Spleen (tissue), 7 donors: ENCODE results near the gene SLC2A3.
"Not testable (repeated sequence)": the region's sequence is repeated elsewhere in the genome, so short reads cannot be mapped to it uniquely, and the experiment has no call there.

Source experiments
- CTCF ChIP-seq, 11 experiments: fragments of 200-600 bp in 7 of 11; fragments of 450-650 bp in 4 of 11; sonication (generic) in 4 of 11; IDR thresholded peaks in 8 of 11; conservative IDR thresholded peaks in 3 of 11; 1 replicate in 7 of 11; 2 replicates in 4 of 11; pipeline versions ENCODE4 v1.4.0 to v1.8.0; 2016 to 2021; ENCODE audit warnings: antibody characterized with exemption in 11 of 11, inconsistent platforms in 4 of 11, mild to moderate bottlenecking in 1 of 11
- POLR2A ChIP-seq, 3 donors: fragments of 450-650 bp; IDR thresholded peaks; one replicate each; pipeline ENCODE4 v1.5.1; 2017; ENCODE audit warnings: antibody characterized with exemption in 3 of 3, mild to moderate bottlenecking in 1 of 3
- donor health status: DM: no; HTN: no; CAD: no; lungs with moderate emphysema.
- donor health status: DM: no; HTN: no; CAD: no.
- donor health status: DM: no; HTN: no; CAD: no.

- TF ChIP-seq CTCF (IDR thresholded peaks at IDR 0.05 in 8 of 11, conservative IDR thresholded peaks at IDR 0.05 in 3 of 11); POLR2A (IDR thresholded peaks at IDR 0.05): not testable (repeated sequence)
These were observed 17.8 kb downstream of the SLC2A3 start for GRCh38 chr12:7918268-7918590.
